Panc1 (cell line): ENCODE data around the gene NTRK2. TPM values are rescaled to one million over a fixed set of nuclear protein-coding genes. Genes with fewer than 3 reads are reported as not detected.

Experiments used
- ATAC-seq: fragments of 200-7000 bp; cut with Tn5 transposase; 2 replicates; pipeline ENCODE4 v1.9.1; 2020; ENCODE audit warnings: mild to moderate bottlenecking, moderate library complexity
- BruUV-seq: library from RNA; stranded (reverse); fragments of 400-500 nt; replicated peaks from 2 replicates; lab custom pipeline; 2021; lab: Mats Ljungman, UMichigan
- CTCF ChIA-PET: fragments of 300-600 bp; sonication (Branson Sonifier 250); formaldehyde crosslinking; loops from one replicate; lab custom pipeline; 2022; ENCODE audit warnings: antibody characterized with exemption; lab: Charles Lee
- POLR2A ChIA-PET: fragments of 300-600 bp; sonication (Branson Sonifier 250); formaldehyde crosslinking; loops from one replicate; lab custom pipeline; 2022; ENCODE audit warnings: antibody characterized with exemption; lab: Charles Lee
- DNase-seq: peaks from one replicate; pipeline ENCODE4 v3.0.0-alpha.2; 2010; ENCODE audit warnings: low read depth, low spot score
- H3K27ac ChIP-seq: 2 replicates; pipeline ENCODE4 v1.5.1; 2011; ENCODE audit warnings: mild to moderate bottlenecking, low read length, inconsistent platforms
- H3K27me3 ChIP-seq: fragments of 200-500 bp; sonication (Bioruptor generic); 2 replicates; pipeline ENCODE4 v1.6.0; 2014; ENCODE audit warnings: low read length, inconsistent platforms; ENCODE audit not compliant: control insufficient read depth, insufficient read depth
- H3K36me3 ChIP-seq: fragments of 200-500 bp; sonication (Bioruptor generic); 2 replicates; pipeline ENCODE4 v1.5.1; 2014; ENCODE audit warnings: inconsistent platforms, mild to moderate bottlenecking, low read length, moderate library complexity; ENCODE audit not compliant: control insufficient read depth, insufficient read depth
- H3K4me1 ChIP-seq: 2 replicates; pipeline ENCODE4 v1.5.1; 2011; ENCODE audit warnings: inconsistent platforms, mild to moderate bottlenecking, low read length, moderate library complexity; ENCODE audit not compliant: control insufficient read depth, insufficient read depth
- H3K4me3 ChIP-seq, 2 experiments: 2 replicates each; pipeline ENCODE4 v1.5.1; 2011 to 2012; ENCODE audit warnings: low read depth in 2 of 2, low read length in 2 of 2, mild to moderate bottlenecking in 2 of 2, inconsistent platforms in 1 of 2, moderate library complexity in 1 of 2
- H3K9me3 ChIP-seq: fragments of 200-500 bp; sonication (Bioruptor generic); 2 replicates; pipeline ENCODE4 v1.5.1; 2014; ENCODE audit warnings: low read depth, mild to moderate bottlenecking, inconsistent platforms, low read length, moderate library complexity; ENCODE audit not compliant: control insufficient read depth, insufficient read depth
- CTCF ChIP-seq: fragments of 450-650 bp; IDR thresholded peaks from 2 replicates; pipeline ENCODE4 v1.5.1; 2017; ENCODE audit warnings: mild to moderate bottlenecking
- POLR2AphosphoS5 ChIP-seq: IDR thresholded peaks from 2 replicates; pipeline ENCODE4 v1.6.1; 2012; ENCODE audit warnings: mild to moderate bottlenecking, low read depth, low read length, moderate library complexity
- REST ChIP-seq, 2 experiments: IDR thresholded peaks; 2 replicates each; pipeline ENCODE4 v1.6.1; 2011 to 2012; ENCODE audit warnings: low read depth in 2 of 2, control low read depth in 1 of 2, low read length in 1 of 2, mild to moderate bottlenecking in 1 of 2, moderate library complexity in 1 of 2; ENCODE audit not compliant: insufficient read depth in 1 of 2
- SIN3A ChIP-seq: IDR thresholded peaks from 2 replicates; pipeline ENCODE4 v1.6.1; 2012; ENCODE audit warnings: low read depth, mild to moderate bottlenecking, low read length, moderate library complexity, borderline replicate concordance; ENCODE audit not compliant: insufficient read depth
- TCF7L2 ChIP-seq: IDR thresholded peaks from 2 replicates; pipeline ENCODE4 v1.6.1; 2011; ENCODE audit warnings: mild to moderate bottlenecking, low read depth, low read length, inconsistent platforms
- in situ Hi-C: cut with HindIII; loops from 2 replicates; pipeline ENCODE4 v1.10.0; 2016; ENCODE audit warnings: low sequenced_read_pairs, low pct_unique_long_range_greater_than_20kb
- intact Hi-C: fragments of 100-400 bp; cut with micrococcal nuclease; formaldehyde crosslinking; loops from one replicate; pipeline ENCODE4 v1.10.0; 2022; ENCODE audit not compliant: unreplicated experiment
- total RNA-seq: library from RNA; stranded (reverse); gene quantifications from one replicate; pipeline ENCODE4 v1.2.1, GENCODE V29; 2021; ENCODE audit not compliant: unreplicated experiment

The NTRK2 gene
- total RNA-seq, 1 experiment from 2014 or later: 0.23 TPM

GRCh38 chr9:85036496-85036895 lies 367.0 kb downstream of the NTRK2 start:
- intact Hi-C loops: no loop called here
- Histone ChIP-seq H3K27ac (no peak overlapping the region), H3K9me3 (no peaks in the 10 kb centered on the region), H3K4me1 (no peaks in the 10 kb centered on the region), H3K27me3 (no peaks in the 10 kb centered on the region), H3K4me3 (no peak overlapping the region), H3K36me3 (no peaks in the 10 kb centered on the region)
- ChIA-PET POLR2A (no interaction called here), CTCF (no interaction called here)
- DNase-seq (no peak), ATAC-seq (no peak)
- in situ Hi-C loops: no loop called here
- no TSS peak for BruUV-seq
- TF ChIP-seq POLR2AphosphoS5 (no peak), REST (IDR thresholded peaks at IDR 0.05; ENCODE audit: insufficient read depth in 1 of 2, low read depth in 2 of 2, low read length in 1 of 2) (no peak), SIN3A (no peak), TCF7L2 (no peak), CTCF (no peak)

- DNase-seq (no peak), ATAC-seq (no peak)
- H3K4me1 ChIP-seq: no peaks in the 10 kb centered on the region
- POLR2A ChIA-PET: no interaction called here
- in situ Hi-C loops: no loop called here
- H3K27ac ChIP-seq: no peak overlapping the region
- no peak overlapping the region for H3K4me3 ChIP-seq
- no peaks in the 10 kb centered on the region for H3K36me3 ChIP-seq
- no peak for TF ChIP-seq TCF7L2
- no peak for TF ChIP-seq REST (IDR thresholded peaks at IDR 0.05; ENCODE audit: insufficient read depth in 1 of 2, low read depth in 2 of 2, low read length in 1 of 2)
- TF ChIP-seq CTCF: no peak
- TF ChIP-seq POLR2AphosphoS5: no peak
- TF ChIP-seq SIN3A: no peak
- H3K9me3 ChIP-seq: no peaks in the 10 kb centered on the region
- CTCF ChIA-PET: no interaction called here
- no TSS peak for BruUV-seq
- no peaks in the 10 kb centered on the region for H3K27me3 ChIP-seq
- intact Hi-C loops: no loop called here
Measured at GRCh38 chr9:85038061-85038460, 368.5 kb downstream of the NTRK2 start.
